Fibroblast of the conjunctiva (primary cell): ENCODE results near the gene PPP4C.

Source experiments
- DNase-seq: peaks from one replicate; pipeline ENCODE4 v3.0.0-alpha.2; 2010; ENCODE audit warnings: low read depth

The PPP4C gene

DNA sequence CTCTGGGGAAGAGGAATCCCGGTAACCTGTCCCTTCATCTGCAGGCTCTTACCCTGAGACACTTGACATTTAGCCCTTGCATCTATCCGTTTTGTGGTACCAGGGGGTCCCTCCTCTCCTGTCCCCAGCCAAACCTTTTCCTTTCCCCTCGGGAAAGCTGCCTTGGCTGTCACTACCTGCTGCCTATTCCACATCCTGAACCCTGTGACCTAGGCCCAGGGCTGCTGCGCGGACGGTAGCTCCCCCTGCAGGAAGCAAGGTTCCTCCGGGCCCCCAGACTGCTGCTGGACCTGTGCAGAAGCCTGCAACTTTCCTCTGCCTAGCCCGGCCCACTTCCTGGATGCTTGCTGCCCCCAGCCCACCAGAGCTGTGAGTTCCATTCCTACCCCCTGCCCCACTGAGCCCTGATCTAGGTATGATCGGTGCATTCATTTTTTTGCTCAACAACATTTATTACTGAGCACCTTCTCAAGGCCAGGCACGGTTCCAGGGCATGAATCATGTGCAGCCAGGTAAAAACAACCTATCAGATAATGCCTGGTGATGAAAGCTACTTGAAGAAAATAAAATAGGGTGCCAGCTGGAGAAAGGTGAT is 20.7 kb upstream of the PPP4C start:
- DNase-seq: no peak

DNA sequence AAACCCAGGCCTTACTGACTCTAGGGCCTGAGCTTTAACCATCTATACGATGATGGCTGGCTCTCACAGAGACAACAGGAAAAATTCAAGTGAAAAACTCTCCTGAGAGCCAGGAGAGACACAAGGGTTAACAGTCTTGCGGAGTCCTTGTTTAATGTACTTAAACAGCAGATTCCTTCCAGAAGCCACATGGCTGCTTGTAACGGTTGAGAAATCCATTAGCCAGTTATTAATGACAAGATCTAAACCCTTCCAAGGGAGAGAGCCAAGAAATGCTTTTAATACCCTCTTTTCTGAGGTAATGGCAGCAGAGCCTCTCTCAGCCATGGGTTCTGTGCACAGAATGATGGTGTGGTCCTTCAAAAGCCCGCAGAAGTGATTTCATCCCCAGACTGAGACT is 15.4 kb upstream of the PPP4C start:
- no peak for DNase-seq

DNA sequence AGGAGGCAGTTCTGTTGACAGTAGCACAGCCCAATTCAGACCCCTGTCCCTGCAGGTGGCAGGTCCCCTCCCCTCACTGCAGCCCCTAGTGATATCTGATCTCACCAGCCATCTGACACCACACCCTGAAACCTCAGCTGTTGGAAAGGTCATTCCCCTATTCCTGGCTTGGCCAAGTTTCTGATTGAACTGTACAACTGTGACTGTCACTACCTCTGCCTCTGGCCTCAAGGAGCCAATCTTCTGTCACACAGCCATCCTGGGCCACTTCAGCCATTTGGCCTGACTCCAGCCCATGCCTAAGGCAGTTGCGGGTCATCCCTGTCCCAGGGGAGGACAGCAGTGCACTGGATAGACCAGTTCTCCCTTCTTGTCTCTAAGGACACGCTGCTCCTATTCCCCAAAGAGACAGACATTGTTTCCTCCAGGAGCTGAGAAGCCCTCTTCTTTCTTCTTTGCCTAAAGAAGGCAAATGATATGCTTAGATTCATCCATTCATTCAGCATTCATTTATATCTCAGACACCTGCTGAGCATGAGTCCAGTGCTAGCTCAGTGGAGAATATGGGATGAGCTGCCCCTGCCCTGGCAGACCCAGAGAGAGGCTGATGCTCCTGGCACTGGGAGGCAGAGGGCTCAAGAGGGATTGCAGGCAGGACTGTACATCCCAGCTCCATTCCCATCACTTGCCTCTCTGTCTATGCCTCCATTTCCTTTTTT is 14.8 kb upstream of the PPP4C start:
- no peak for DNase-seq

DNA sequence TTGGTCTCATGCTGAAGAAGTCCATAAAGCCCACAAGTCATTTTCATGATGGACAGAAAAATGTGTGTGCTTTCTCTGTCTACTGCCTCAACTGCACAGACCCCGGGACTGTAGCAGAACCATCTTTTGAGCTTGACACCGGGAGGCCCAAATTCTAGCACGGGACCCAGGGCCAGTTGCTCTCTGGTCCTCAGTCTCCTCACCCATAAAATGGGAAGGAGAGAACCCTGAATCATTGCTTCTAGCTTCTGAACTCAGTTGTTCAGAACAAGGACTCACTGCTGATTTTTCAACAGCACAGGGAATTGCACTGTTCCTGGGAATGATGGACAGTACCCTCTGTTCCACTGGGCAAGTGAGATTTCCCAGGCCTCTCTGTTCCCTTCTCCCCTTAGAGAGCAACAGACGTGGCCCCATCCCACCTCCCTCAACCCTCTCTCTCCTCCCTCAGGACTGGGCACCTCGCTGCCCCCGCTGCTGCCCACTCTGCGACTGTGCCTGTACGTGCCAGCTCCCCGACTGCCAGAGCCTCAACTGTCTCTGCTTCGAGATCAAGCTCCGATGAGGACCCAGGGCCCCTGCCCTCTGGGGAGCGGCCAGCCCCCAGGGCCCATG is 12.4 kb upstream of the PPP4C start:
- no peak for DNase-seq

DNA sequence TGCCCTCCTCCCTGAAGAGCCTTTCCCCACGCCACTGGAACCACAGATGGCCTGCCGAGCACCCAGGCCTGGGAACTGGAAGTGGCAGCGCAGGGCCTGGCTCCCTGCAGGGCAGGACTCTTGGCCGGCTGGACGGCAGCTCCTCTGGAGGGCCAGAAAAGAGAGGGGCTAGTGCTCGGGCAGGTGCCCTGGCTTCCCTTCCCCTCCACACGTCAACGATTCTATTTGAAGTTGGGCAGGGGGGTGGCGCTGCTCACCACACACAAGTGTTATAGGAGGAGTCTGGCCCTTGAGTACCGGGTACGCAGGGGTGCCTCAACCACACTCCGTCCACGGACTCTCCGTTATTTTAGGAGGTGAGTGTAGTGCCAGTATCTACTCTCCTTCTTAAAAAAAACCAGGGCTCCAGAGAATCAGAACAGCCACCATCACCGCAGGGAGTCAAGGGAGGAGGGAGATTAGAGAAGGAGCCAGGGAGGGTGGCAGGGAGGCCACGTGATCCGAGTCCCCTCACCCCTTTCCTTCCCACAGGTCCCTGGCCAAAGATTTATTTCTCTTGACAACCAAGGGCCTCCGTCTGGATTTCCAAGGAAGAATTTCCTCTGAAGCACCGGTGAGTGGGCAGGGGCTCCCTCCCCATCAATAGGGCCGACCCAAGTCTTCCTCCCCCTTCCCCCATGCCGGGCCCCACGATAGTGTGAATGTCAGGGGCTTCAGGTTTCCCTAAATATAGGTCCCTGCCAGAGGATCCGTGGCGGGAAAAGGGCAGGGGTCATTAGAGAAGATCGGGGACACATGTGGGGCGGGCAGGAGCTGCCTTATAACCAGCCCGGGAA is 11.7 kb upstream of the PPP4C start:
- no peak for DNase-seq

GRCh38 chr16:30064729-30065101 is 11.1 kb upstream of the PPP4C start:
- DNase-seq: no peak

DNA sequence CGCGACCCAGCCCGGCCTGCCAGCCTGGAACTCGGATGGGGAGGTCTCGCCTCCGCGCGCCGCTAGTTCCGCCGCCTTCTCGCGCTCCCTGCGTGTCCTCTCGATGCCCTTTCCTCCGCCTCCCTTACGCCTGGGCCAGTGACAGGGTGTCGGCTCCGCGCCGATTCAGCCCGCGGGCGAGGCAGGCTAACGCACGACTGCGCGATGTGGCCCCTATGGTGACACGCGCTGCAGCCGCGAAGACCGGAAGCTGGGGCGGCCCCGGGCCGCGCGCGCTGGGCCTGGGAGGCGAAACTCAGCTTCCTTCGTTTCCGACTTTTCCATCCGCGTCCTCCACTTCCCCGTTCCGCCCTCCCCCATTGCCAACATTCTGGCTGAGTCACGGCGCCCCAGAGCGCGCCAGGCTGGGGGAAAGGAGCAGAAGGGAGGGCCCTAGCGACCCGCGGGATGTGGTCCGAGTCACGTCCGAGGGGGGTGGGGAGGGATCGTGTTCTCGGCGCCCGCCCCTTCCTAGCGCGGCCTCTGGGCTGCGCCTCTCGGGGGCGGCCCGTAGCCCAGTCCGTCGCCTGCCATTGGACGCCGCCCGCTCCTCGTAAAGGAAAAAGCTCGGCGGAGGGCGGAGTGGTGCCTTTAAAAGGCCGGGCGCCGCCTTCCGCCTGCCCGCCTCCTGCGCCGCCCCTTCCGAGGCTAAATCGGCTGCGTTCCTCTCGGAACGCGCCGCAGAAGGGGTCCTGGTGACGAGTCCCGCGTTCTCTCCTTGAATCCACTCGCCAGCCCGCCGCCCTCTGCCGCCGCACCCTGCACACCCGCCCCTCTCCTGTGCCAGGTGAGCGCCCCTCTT is 10.5 kb upstream of the PPP4C start, which contains the start of gene ALDOA:
Gene ALDOA, plus strand, starts transcription at position 659 of the 841 bp plus-strand sequence. CDS start 1,138 bp downstream, outside the sequence.
- peak; percentile 98 for DNase-seq

DNA sequence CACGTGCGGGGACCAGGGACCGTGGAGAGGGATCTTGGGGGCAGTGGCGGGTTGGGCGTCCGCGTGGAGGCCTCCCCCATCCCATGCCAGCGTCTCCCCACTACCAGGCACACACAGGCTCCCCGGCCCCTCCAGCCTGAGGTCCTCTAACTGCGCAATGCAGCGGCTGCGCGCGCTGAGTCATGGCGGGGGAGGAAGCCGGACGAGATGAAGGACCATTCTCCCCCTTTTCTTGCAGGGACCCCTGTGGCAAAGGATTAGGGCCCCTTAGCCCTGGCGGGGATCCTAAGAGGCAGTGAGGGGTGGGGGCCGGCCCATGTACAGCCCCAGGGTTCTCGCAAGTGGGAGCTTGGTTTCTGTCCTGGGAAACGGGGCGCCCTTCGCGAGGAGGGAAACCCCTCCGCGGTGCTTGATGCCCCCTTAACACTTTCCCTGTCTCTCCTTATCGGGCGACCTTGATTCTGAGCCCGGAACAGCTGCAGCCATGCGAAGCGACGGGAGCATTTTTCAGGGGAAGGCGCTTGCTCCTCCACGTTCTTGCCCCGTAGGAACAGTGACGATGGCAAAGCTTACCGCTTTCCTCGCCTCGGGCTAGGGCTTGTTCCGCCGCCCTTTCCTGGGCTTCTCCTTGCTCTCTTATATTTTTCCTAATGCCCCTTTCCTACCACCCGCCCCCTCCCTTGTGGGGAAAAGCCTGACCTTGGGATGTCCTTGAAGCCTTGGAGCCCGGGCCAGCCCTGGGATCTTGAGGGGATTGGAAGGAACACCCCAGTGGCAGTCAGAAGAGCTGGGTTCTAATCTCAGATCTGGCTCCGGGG is 9.6 kb upstream of the PPP4C start:
- no peak for DNase-seq

- DNase-seq: no peak
These were observed 8.8 kb upstream of the PPP4C start for GRCh38 chr16:30066761-30067583.

- DNase-seq: no peak
These were observed 8.2 kb upstream of the PPP4C start for GRCh38 chr16:30067584-30067916.

- DNase-seq: no peak
These were observed 7.5 kb upstream of the PPP4C start for GRCh38 chr16:30068333-30068732.

GRCh38 chr16:30068750-30069610 is 6.8 kb upstream of the PPP4C start:
- no peak for DNase-seq

DNA sequence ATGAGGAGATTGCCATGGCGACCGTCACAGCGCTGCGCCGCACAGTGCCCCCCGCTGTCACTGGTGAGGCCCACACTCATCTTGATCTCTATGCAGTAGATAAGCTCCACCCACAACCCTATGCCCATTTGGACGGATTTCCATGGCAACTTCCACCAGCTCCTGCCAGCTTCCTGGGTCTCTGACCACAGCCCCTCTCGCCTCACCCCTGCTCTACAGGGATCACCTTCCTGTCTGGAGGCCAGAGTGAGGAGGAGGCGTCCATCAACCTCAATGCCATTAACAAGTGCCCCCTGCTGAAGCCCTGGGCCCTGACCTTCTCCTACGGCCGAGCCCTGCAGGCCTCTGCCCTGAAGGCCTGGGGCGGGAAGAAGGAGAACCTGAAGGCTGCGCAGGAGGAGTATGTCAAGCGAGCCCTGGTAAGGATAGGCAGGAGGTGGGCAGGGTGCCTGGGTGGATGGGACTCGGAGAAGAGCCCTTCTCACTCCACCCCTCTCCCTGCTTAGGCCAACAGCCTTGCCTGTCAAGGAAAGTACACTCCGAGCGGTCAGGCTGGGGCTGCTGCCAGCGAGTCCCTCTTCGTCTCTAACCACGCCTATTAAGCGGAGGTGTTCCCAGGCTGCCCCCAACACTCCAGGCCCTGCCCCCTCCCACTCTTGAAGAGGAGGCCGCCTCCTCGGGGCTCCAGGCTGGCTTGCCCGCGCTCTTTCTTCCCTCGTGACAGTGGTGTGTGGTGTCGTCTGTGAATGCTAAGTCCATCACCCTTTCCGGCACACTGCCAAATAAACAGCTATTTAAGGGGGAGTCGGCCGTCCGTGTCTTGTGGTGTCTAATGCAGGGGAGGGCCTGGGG is 6.0 kb upstream of the PPP4C start:
- no peak for DNase-seq

- no peak for DNase-seq
These were observed 5.3 kb upstream of the PPP4C start for GRCh38 chr16:30070490-30070889.

DNA sequence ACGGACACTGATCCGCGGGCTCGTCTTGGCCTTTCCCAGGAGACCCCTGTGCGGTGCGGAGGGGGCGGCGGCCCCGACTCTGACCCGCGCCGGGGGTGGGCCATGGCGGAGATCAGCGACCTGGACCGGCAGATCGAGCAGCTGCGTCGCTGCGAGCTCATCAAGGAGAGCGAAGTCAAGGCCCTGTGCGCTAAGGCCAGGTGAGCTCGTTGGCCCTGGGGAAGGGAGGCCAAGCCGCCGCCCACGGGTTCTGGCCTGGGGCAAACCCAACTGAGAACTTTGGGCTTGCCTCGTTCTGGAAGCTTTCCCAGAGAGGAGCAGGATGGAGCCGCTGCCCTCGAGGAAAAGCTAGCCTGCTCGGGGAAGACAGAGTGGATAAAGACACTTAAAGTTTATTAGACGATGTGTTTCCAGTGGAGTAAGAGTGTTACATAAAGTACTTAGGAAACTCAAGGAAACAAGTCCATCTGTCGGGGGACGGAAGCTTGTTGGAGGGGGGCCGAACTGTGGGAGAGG is 540 bp downstream of the PPP4C start:
- DNase-seq: no peak

DNA sequence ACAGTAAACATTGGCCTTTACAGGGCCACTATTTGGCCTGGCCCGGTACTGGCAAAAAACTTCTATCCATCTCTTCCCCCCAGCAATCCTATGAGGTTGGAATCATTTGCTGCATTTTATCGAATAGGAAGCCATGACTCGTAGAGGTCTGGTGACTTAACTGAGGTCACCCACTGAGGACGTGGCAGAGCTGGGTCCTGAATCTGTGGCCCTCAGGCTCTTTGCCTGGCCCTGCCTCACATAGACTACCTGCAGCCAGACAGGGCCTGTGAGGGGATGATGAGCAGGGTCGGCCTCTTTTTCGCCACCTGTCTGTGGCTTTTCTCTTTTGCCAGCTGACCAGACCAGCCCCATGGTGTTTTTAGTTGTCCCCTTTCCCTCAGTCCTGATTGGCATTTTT is 1.9 kb downstream of the PPP4C start:
- no peak for DNase-seq

GRCh38 chr16:30078744-30079143 is 3.0 kb downstream of the PPP4C start:
- DNase-seq: no peak

DNA sequence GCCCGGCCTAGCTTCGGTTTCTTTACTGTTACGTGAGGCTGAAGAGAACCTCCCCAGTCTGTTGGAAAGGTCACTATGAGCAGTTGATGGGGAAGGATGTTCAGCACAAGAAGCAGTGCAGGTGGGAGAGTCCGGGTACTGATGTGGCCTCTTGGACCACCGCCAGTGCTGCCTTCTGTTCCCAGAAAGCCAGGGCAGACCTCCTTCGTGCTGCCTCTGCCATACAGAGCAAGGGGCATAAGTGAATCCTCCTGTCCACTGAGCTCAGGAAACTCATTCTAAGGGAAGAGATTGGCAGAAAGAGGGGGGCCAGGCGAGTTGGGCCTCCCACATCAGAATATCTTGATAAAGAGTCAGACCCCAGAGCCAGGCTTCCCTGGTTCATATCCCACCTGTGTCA is 3.7 kb downstream of the PPP4C start:
- DNase-seq: no peak
